HG03521 (cell line): ENCODE results near the gene TTC31.

Experiments used
- ATAC-seq: cut with Tn5 transposase; IDR thresholded peaks from one replicate; pipeline ENCODE4 v1.9.1; 2021; ENCODE audit warnings: mild to moderate bottlenecking, moderate library complexity; ENCODE audit not compliant: unreplicated experiment

The TTC31 gene

DNA sequence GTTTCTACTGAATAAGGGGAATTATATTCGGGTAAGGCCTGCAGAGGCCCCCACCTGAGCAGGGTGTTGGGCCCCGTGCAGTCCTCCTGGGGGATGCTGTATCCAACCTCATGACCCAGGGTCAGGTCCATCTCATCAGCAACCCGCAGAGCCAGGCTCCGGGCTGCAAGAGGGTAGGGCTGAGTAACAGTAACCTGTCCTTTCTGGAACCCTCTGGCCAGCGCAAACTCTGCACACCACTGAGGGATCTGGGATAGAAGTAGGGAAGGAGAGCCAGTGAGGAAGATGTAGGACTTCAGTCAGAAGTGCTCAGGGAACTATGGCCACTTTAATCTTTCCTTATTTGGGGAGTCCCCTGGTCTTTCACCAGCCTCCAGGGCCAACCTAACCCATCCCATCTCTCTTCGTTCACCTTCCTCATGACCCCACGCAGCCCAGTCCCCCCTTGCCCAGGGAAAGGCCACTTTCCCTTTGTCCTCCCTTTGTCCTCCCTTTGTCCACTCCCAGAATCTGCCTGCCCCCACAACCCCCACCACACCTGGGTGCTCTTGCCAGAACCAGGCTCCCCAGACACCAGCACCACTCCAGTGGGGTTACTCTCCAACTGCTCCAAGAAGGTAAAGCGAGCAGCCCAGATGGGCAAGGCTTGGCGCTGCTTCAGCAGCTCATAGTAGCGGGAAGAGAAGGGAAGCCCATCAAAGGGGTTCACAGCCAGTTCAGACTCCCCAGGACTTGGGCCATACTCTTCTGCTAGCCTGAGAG, 42.3 kb downstream of the TTC31 start:
- no peak for ATAC-seq

DNA sequence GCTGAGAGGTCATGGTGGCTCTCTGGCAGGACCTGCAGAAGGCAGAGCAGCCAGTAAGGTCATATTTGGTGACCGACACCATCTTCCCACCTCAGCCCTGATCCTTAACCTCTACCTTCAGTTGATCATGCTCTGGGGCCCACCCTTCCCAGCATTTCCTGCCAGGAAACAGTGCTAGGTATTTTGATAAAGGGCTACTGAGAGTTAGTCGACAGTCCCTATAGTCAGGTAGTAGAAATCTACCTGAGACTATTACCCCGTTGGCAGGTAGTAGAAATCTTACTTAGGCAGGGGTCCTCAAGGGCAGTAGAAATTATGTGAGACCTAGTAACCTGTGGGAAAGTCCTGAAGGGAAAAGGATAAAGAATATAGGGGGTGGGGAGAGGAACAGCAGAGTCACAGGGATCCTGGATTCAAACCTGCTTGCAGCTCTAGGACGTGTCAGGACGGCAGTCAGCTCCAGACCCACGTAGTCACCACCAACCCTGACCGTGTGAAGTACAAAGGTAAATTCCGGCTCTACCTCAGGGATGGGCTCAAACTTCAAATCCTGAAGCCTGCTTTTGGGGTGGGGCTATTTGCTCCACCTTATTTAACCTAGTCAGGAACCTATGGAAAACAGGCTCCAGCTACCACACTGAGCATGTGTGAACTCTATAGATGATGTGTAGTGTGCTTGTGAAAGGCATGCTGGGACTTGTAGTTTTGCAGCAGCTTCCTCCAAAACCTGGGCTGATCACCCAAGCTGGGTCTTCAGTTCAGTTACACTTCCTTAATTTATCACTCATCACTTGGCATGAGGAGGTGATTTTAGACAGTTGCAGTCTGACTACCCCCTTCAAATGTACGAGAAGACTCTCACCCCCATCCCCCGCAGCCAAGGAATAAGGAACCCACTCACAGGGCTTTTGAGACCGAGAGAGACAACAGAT, 43.1 kb downstream of the TTC31 start, which contains the start of gene DQX1:
Gene DQX1, minus strand, starts transcription at position 515 of the 932 bp plus-strand sequence. Its CDS starts 502 bp downstream, at position 13.
- ATAC-seq: no peak

GRCh38 chr2:74526649-74527230, 43.9 kb downstream of the TTC31 start:
- ATAC-seq: no peak

- ATAC-seq: no peak
These were observed 44.9 kb downstream of the TTC31 start for GRCh38 chr2:74527741-74528140.

- ATAC-seq: peak; percentile 4
These were observed 45.9 kb downstream of the TTC31 start for GRCh38 chr2:74528600-74529356.

- peak; percentile 77 for ATAC-seq
These were observed 46.7 kb downstream of the TTC31 start, which contains the start of the genes AUP1 and HTRA2 for GRCh38 chr2:74529357-74530238. Gene AUP1, minus strand, starts transcription at chr2:74529706. Its CDS starts 77 bp downstream, at chr2:74529629. Gene HTRA2, plus strand, starts transcription at chr2:74529933. Its CDS starts 74 bp downstream, at chr2:74530007.

GRCh38 chr2:74530239-74531187, 47.6 kb downstream of the TTC31 start:
- peak; percentile 16 for ATAC-seq

DNA sequence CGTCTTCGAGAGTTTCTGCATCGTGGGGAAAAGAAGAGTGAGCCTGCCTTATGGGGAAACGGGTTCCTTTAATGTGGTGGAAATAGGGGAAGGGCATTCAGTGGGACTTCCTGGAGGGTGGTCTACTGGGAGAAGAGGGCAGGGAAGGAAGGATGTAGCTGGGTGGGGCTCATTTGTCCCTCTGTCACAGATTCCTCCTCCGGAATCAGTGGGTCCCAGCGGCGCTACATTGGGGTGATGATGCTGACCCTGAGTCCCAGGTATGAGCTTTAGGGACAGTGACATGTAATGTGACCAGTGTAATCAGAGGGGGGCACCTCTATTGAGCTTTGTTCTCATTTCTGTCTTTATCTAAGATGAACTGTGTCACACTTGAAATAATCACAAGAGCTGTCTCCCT, 48.8 kb downstream of the TTC31 start:
- ATAC-seq: no peak

DNA sequence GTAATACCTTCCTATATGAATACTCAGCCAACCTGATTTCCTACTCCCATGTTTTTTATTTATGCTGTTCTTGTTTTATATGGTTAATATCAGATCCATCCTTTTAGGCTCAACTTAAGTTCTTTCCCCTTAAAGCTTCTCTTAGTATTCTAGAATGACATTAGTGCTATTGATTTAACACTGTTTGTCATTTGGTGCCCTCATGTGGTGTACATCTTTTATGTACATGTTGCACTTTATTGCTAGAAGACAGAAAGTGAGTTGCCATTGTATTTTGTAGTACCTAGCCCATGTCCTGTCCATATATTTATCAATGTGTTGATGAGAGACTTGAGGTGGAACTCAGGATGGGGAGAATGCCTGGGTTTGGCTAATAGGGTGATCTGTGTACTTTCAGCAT, 49.3 kb downstream of the TTC31 start:
- ATAC-seq: no peak

DNA sequence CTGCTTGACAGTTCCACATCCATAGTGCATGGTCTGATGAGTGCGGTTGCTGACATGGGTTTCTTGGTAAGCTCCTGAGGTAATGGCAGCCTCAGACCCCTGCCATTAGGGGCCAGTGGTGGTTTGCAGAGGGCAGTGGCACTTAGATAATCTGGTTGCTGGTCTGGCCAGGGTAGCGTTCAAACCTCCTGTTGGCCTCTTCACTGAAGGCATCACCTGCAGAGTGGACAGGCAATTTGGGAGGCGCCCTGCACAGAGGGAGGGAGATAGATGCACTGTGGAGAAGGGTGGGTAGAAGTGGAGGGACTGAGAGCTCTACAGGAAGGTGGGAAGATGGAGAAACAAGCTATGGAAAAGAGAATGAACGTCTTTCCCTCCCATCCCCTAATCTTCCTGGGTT, 50.6 kb downstream of the TTC31 start:
- ATAC-seq: no peak

DNA sequence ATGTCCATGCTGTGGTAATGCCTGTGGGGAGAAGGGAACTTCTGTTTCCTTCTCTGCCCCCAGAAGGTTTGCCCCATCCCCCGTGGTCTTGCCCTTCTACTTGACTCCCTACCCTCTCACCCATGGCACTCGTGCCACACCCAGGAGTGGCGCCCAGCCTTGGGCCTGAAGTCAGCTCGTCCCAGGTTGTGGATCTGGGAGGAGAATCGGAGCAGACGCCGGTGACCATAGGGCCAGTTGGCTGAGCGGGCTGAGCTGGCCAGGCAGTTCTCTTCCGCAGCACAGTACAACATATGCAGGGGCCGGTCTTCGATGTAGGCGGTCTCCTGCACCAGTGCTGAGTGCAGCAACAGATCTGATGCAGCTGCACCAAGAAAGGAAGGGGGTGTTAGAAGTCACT, 51.5 kb downstream of the TTC31 start:
- no peak for ATAC-seq

GRCh38 chr2:74535440-74535965, 52.6 kb downstream of the TTC31 start:
- no peak for ATAC-seq

DNA sequence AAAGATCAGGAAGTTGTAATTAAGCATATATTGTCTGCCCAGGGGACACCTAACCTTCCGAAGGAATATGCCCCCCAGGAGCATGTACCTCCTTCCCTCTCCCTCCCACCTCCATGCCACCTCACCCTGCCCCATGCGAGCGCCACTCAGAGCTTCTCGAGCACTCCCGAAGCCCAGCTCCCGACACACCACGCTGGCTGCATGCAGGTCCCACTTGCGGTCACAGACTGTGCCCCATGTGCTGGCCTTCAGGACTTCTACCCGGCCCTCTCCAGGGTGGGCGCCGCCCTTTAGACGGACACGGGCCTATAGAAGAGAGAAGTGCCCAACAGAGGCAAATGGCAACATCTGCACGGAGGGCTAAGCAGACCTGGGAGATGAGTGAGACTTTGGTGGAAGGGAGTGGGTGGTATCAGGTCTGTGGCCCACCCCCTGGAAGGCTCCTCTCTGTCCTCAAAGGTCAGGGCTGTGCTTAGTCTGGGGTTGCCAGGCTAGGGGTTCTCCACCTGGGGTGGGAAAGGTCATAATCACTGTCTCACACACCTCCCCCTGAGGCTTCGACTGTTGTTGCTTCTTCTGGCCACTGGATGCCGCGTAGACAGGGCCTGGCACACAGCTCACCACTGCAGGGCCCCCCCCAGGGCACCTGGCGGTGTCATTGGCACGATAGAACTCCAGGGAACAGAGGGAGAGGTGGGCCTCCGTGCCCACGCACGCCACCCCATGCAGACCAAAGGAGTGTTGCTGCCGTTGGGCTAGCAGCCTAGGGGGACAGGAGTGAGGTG, 53.5 kb downstream of the TTC31 start:
- ATAC-seq: no peak

GRCh38 chr2:74537140-74537539, 54.3 kb downstream of the TTC31 start:
- no peak for ATAC-seq

DNA sequence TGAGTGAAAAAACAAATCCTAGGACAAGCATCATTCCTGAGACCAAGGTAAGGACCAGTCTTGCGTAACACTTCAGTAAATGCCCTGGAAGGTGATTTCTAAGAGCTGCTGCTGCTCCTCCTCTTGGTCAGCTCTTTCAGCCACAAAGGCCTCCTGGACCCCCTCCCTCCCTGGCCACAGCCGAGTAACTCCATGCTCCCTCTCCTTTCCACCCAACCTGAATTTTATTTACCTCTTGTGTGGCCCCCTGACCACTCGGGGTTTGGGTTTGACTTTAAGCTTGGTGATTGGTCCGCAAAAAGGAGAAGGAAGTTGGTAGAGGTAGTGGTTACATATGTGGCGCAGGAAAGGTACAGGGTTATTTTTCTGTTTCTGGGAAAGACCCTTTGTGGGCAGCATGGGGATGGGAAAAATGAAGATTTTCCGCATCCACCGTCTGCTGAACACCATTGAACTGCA, 56.0 kb downstream of the TTC31 start:
- ATAC-seq: no peak

GRCh38 chr2:74540291-74540690, 57.4 kb downstream of the TTC31 start:
- ATAC-seq: no peak

GRCh38 chr2:74542978-74543377, 60.1 kb downstream of the TTC31 start:
- ATAC-seq: no peak
